SK-N-DZ (cell line): Measurements from ENCODE around the gene CCDC148.
"Not testable (repeated sequence)": the region's sequence is repeated elsewhere in the genome, so short reads cannot be mapped to it uniquely, and the experiment has no call there.

Experiments used
- DNase-seq: peaks from one replicate; pipeline ENCODE4 v3.0.0-alpha.2; 2015; ENCODE audit warnings: low spot score

CCDC148 gene

DNA sequence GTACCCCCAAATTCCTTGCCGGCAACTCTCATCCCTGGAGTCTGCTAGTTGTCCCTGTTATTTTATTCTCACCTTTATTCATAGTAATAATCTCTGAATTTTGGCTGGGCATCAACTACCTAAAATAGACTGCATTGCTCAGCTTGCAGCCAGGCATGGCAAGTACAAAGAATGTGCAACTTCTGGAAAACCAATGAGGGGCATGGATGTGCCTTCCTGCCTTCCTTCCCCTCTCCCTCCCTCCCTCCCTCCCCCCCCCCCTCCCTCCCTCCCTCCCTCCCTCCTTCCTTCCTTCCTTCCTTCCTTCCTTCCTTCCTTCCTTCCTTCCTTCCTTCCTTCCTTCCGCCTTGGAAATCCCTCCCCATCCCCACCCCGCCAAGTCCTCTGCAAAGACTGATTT lies 162.8 kb downstream of the CCDC148 start:
- no peak for DNase-seq

GRCh38 chr2:158291544-158292180 lies 164.9 kb downstream of the CCDC148 start:
- no peak for DNase-seq

DNA sequence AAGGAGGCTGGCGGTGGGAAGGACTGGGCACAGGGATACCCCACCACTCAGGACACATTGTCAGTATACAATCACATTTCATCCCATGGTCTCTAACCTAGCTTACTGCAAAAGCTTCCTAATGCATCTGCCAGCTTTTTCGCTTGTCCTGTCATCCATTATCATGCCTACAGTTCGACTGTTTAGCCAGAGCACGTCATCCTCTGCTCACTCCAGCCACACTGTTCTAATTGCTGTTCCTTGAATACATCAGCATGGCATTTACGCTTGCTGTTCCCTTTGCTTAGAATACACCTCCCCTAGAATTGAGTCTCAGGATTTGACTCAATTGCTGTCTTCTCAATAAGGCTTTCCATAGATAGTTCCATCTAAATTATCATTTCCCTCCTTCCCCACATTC lies 166.3 kb downstream of the CCDC148 start:
- DNase-seq: no peak

DNA sequence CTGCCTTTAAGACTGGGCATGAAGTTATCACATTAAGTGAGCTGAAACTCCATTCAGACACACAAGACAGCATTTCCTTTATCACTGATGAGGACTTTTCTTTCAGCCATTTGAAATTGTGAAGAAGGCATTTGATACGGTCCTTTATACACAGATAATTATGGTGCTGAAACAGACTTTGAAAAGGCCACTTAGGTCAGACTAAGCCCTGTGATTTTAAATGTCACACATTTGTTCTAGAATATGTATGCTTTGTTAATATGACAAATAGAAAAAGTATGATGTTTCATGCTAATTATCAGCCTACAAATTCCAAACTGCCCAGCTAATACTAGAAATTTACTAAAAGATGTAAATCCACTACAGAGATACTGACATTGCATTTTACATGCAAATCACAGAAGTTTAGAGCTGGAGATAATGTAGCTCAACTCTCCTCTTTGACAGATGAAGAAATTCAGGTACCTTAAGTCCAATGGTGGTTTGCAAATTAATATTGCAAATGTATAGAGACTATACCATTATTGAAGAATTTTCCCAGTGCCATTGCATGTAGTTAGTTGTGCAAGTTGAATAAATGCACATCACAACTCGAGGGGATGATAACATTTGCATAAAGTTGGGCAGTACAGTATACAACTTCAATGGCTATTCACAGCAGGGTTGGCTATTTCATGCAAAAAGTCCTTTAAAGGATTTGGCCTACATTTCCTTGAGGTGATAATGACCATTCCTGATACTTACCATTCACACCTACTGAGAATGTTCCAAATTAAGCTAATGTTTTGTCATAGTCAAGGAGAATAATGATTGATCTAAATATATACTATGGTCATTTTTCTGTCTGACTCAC lies 179.7 kb downstream of the CCDC148 start:
- DNase-seq: no peak

DNA sequence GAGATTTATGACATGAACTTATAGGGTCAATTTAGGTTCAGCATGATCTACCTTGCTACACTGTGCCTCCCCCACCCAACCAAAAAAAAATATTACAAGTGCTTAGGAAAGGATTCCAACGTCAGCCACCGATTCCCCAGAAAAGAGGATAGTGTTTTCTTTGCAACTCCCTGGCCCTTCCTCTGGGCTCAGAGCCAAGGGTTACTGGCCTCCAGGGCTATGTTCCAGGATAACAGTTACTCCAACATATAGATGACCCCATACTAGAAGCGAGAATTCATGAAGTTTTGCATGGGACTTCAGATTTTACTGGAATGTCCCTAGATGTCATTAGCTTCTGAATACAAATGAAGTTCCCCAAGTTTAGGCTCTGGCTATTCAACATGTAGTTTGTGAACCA lies 182.8 kb downstream of the CCDC148 start:
- no peak for DNase-seq

DNA sequence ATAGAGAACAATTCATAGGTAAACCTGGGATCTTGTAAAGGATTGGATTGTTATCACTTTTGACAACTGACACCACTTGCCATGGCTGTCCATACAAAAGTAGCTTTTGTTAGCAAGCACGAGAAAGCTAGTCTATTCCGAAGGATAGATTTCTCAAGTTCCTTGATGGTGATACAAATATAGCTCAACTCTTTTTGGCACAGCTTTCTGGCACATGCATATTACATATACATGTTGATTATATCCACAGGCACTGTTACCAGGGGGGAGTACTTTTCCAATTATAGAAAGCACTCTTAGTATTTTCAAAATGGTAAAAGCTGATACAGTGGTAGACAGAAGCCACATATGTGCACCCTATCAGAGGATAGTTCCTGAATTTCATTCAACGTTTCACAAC lies 186.0 kb downstream of the CCDC148 start:
- DNase-seq: no peak

- no peak for DNase-seq
Observed at GRCh38 chr2:158269143-158269542, 187.4 kb downstream of the CCDC148 start.

- no peak for DNase-seq
Observed at GRCh38 chr2:158266111-158266510, 190.4 kb downstream of the CCDC148 start.

DNA sequence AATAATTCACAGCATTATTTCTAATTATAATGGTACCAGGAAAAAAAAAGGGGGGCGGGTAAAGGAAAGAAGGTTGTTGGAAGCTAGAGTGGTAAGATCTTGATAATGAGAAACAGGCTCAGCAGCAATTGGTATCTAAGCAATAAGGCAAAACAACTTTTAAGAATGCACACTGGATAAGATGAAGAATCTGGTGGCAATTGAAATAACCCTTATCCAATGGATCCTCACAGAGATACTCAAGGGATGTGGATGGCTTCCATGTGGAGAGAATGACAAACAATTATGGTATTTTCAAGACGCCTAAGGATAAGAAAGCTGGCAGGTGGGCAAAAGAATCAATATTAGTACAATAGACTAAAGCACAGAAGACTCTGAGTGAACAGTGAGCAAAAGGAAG lies 201.3 kb downstream of the CCDC148 start:
- DNase-seq: no peak

- no peak for DNase-seq
Observed at GRCh38 chr2:158253170-158253569, 203.4 kb downstream of the CCDC148 start.

DNA sequence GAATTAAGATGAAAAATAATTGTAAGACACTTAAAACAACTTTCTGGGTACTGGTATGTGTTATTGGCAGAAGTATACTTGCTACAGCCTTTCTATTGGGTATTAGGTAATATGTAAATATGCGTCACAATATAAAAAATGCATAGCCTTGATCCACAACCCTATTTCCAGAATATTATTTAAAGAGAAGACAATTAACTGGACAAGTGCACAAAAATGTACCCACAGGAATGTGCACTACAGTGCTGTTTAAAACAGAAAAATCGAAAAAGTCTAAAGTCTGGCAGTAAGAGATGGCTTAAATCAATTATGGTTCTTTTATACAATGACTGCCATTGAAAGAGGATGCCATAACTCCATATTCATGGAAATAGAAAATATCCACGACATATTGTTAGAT lies 205.2 kb downstream of the CCDC148 start:
- DNase-seq: no peak

DNA sequence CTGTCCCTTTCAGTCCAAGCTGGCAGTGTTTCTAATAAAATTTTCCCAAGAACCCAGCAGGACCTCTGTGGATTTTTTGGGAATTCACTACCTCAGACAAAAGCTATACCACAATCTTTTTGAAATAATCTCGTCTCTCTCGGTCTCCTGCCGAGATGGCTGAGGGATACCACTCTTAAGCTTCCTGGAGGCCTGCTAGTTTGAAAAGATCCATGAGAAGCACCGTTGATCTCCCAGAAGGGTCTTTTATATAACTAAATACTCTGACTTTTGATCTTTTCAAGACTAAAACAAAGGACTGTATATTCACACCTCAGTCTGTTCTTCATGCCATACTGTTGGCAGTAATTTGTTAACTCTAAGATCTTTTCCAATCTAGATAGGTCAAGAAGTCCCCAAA lies 213.2 kb downstream of the CCDC148 start:
- DNase-seq: no peak

- DNase-seq: no peak
Observed at GRCh38 chr2:158242280-158242679, 214.3 kb downstream of the CCDC148 start.

DNA sequence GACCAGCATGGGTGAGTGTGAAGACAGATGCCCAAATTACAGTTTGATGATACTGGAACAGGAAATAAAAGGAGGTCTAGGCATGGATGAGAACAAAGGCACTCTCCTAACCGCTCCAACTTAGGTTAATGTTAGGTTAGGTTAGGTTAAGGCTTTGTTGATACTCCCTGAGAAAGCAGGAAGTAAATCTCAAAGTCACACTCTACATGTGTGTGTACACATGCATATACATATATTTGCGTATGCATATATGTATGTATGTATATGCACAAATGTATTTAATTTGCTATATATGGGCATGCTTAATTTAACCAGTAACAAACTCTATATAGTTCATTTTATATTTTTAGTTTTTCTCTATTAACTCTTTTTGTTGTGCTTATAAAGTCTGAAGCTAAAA lies 215.6 kb downstream of the CCDC148 start:
- no peak for DNase-seq

GRCh38 chr2:158239271-158239670 lies 217.3 kb downstream of the CCDC148 start:
- no peak for DNase-seq

DNA sequence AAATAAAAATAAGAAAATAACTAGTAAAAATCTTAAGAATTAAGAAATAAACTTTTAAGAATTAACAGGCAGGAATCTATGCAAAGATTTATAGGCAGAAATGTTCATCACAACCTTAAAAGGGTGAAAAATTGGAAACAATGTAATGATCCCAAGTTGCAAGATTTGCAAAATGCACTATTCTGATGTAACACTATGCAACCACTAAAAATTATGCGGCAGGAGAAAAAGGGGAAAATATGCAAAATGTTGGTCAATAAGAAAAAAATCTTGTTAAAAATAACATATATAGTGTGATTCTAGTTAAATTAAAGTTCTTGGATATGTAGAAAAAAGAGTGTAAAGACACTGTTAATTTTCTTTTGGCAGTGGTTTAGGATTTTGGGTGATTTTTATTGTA lies 222.1 kb downstream of the CCDC148 start:
- DNase-seq: no peak

GRCh38 chr2:158232476-158232875 lies 224.1 kb downstream of the CCDC148 start:
- no peak for DNase-seq

- DNase-seq: no peak
Observed at GRCh38 chr2:158228943-158229508, 227.5 kb downstream of the CCDC148 start.

DNA sequence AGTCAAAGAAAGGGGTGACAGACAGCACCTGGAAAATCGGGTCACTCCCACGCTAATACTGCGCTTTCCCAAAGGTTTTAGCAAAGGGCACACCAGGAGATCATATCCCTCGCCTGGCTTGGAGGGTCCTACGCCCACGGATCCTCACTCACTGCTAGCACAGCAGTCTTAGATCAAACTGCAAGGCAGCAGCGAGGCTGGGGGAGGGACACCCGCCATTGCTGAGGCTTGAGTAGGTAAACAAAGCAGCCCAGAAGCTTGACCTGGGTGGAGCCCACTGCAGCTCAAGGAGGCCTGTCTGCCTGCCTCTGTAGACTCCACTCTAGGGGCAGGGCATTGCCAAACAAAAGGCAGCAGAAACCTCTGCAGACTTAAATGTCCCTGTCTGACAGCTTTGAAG lies 233.5 kb downstream of the CCDC148 start:
- DNase-seq: not testable (repeated sequence)

GRCh38 chr2:158221063-158222020 lies 235.2 kb downstream of the CCDC148 start:
- DNase-seq: peak; percentile 9

DNA sequence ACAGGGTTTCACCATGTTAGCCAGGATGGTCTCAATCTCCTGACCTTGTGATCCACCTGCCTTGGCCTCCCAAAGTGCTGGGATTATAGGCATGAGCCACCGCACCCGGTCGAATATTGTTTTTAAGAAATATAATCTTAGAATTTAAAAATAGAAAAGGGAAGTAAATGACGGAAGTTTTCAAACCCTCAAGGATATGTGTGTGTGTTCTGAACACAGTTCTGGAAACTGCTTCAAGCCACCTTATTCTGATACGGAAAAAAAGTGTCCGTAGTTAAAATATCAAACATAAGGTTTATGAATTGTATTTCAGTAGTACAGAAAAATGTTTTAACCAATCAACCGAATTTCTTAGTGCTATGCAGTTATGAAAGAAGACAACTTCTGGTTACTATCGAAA lies 239.0 kb downstream of the CCDC148 start:
- no peak for DNase-seq

DNA sequence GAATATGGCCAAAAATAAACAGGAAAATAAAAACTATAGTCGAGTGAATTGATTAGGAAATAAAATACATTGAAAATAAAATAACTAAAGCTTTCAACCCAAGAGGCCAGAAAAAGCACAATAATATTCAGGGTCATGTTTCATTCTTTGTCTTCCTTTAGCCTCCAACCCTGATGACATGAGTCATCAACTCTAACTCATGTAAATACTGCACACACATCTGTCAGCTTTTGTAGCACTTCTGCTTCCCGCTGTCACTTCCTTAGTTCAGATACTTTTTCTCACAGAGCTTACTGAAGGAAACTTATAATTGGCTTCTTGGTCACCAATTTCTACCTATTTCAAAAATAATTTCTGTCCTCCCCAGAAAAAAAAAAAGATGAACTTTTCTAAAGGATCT lies 242.1 kb downstream of the CCDC148 start:
- DNase-seq: no peak
